ENCODE data around the gene BLOC1S1. TPM values are rescaled to one million over a fixed set of nuclear protein-coding genes. Genes with fewer than 3 reads are reported as not detected.

The BLOC1S1 gene
- total and polyA plus RNA-seq, 9 of the 15 experiments (the other 6 are each of a cell fraction or from before 2014, with no cell fraction given), result 75.2 to 161 (median 98.8) TPM

- no peaks in the 10 kb centered on the region for H4K20me1 ChIP-seq (replicated peaks; ENCODE audit: control insufficient read depth, insufficient read depth, low read length)
- no peak overlapping the region for H2AFZ ChIP-seq (ENCODE audit: low read depth, low read length)
- no peaks in the 10 kb centered on the region for H3K9me3 ChIP-seq (replicated peaks; ENCODE audit: control insufficient read depth, insufficient read depth, low read depth, low read length)
- no TSS peak for BruUV-seq (replicated peaks)
- H3K9ac ChIP-seq (ENCODE audit: insufficient read depth in 1 of 2, low read depth in 2 of 2, low read length in 2 of 2), result no peak overlapping the region; a peak in 1 of 4 replicates
- POLR2A ChIA-PET, result interaction anchor here (0.7 to 1.9 kb wide), 3 partner anchors 10 to 22 kb away, joined by 3 to 9 read pairs (median 5); no protein-coding TSS in a partner anchor
- H3K4me1 ChIP-seq (replicated peaks in 1 of 2; ENCODE audit: control insufficient read depth in 2 of 2, insufficient read depth in 2 of 2, low read length in 2 of 2), result peaks cover 6 to 18% of the 10 kb centered on the region in 2 experiments; a peak in 4 of 5 replicates
- intact Hi-C loops (cut with micrococcal nuclease), result loop anchor here (2.0 kb wide), 1 partner anchor 26 kb away; a partner anchor contains a TSS
- H3K79me2 ChIP-seq (ENCODE audit: control insufficient read depth, insufficient read depth, low read length), result no peaks in the 10 kb centered on the region
- DNase-seq (ENCODE audit: extremely low read depth in 1 of 4, low spot score in 3 of 4), result no peak
- CTCF ChIA-PET (ENCODE audit: low intra/inter-chr PET ratio), result no interaction called here
- peaks cover 19 to 23% of the 10 kb centered on the region in 2 experiments for H3K27me3 ChIP-seq (ENCODE audit: control insufficient read depth in 2 of 2, insufficient read depth in 2 of 2, low read length in 2 of 2)
- no peak overlapping the region for H3K27ac ChIP-seq (ENCODE audit: extremely low read depth, low read depth, low read length)
- H3K36me3 ChIP-seq (ENCODE audit: control insufficient read depth, insufficient read depth, low read length), result no peaks in the 10 kb centered on the region
- H3K9me1 ChIP-seq (ENCODE audit: control insufficient read depth, insufficient read depth, low read length), result peaks cover 5% of the 10 kb centered on the region
- 20% methylated on average over 2 of the region's 2 CpGs for WGBS (ENCODE audit: insufficient coverage, low coverage, missing lambda C conversion rate)
- no peak for ATAC-seq
- no peak overlapping the region for H3K4me3 ChIP-seq
- peak; percentile 23 for FAIRE-seq
- in situ Hi-C loops (cut with MboI), result no loop called here
- 0 out of 2 replicates have a peak overlapping the region, but pooled peaks have one; percentile 59 for H3K4me2 ChIP-seq (ENCODE audit: insufficient read depth, low read length)
- TF ChIP-seq SAFB2 (IDR thresholded peaks at IDR 0.05; ENCODE audit: borderline replicate concordance, low read depth, low read length, severe bottlenecking) (no peak), XRCC5 (IDR thresholded peaks at IDR 0.05; ENCODE audit: low read depth, low read length) (no peak), PCBP1 (IDR thresholded peaks at IDR 0.05; ENCODE audit: low read depth, low read length, poor library complexity, severe bottlenecking) (no peak), ZNF316 (IDR thresholded peaks at IDR 0.05) (no peak), RBBP5 (IDR thresholded peaks at IDR 0.05; ENCODE audit: borderline replicate concordance, insufficient read depth, low read length, poor library complexity, severe bottlenecking) (no peak), E2F4 (CRISPR knock-in tag; IDR thresholded peaks at IDR 0.05; ENCODE audit: low read depth) (no peak), ERF (CRISPR knock-in tag; IDR thresholded peaks at IDR 0.05) (no peak), NR1H2 (CRISPR knock-in tag; IDR thresholded peaks at IDR 0.05) (no peak), EZH2 (IDR thresholded peaks at IDR 0.05; ENCODE audit: borderline replicate concordance, low read depth, low read length) (no peak), PKNOX1 (IDR thresholded peaks at IDR 0.05) (no peak), NRF1 (conservative IDR thresholded peaks at IDR 0.05 in 1 of 2, IDR thresholded peaks at IDR 0.05 in 1 of 2) (no peak), CBX1 (IDR thresholded peaks at IDR 0.05; ENCODE audit: low read depth) (no peak), THRB (CRISPR knock-in tag; conservative IDR thresholded peaks at IDR 0.05) (no peak), KDM5B (IDR thresholded peaks at IDR 0.05; ENCODE audit: insufficient replicate concordance, low read depth, low read length) (no peak)
Observed at GRCh38 chr12:55706568-55707218, 9.2 kb upstream of the BLOC1S1 start.
